Testis (tissue), 2 donors: ENCODE measurements around the gene MALL.
"Not testable (repeated sequence)": the region's sequence is repeated elsewhere in the genome, so short reads cannot be mapped to it uniquely, and the experiment has no call there.

Source experiments
- POLR2A ChIP-seq: fragments of 450-650 bp; IDR thresholded peaks from one replicate; pipeline ENCODE4 v1.6.1; 2017; ENCODE audit warnings: antibody characterized with exemption, mild to moderate bottlenecking, moderate library complexity
- TF ChIP-seq, protein P1 (sequence below), 3 experiments: fragments of 450-650 bp in 2 of 3; fragments of 200-600 bp in 1 of 3; sonication (generic) in 1 of 3; IDR thresholded peaks; one replicate each; pipeline ENCODE4 v1.5.1; 2016 to 2019; ENCODE audit warnings: antibody characterized with exemption in 3 of 3, mild to moderate bottlenecking in 2 of 3, moderate library complexity in 1 of 3

DNA sequence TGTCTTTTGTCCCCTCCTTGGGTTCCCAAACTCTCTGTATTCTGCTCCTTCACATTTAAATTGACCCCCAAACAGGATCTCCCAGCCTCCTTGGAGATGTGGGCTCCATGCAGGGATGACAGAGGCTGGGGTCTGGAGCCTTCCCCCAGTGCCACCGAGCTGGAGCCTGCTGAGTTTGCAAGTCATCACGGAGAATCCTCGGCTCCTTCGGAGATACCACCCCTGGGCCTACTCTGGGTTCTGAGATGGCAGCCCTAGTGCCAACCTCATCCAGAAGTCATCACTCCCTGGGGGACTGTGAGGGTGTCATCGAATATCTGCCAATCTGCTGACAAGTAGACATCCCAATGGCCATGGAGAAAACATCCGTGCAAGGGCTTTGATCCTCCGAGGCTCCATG, 45.8 kb downstream of the MALL start:
- TF ChIP-seq, protein P1, sequence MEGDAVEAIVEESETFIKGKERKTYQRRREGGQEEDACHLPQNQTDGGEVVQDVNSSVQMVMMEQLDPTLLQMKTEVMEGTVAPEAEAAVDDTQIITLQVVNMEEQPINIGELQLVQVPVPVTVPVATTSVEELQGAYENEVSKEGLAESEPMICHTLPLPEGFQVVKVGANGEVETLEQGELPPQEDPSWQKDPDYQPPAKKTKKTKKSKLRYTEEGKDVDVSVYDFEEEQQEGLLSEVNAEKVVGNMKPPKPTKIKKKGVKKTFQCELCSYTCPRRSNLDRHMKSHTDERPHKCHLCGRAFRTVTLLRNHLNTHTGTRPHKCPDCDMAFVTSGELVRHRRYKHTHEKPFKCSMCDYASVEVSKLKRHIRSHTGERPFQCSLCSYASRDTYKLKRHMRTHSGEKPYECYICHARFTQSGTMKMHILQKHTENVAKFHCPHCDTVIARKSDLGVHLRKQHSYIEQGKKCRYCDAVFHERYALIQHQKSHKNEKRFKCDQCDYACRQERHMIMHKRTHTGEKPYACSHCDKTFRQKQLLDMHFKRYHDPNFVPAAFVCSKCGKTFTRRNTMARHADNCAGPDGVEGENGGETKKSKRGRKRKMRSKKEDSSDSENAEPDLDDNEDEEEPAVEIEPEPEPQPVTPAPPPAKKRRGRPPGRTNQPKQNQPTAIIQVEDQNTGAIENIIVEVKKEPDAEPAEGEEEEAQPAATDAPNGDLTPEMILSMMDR (IDR thresholded peaks at IDR 0.05): not testable (repeated sequence)
- not testable (repeated sequence) for TF ChIP-seq POLR2A
